ENCODE data around the gene DNAJC15.

DNA sequence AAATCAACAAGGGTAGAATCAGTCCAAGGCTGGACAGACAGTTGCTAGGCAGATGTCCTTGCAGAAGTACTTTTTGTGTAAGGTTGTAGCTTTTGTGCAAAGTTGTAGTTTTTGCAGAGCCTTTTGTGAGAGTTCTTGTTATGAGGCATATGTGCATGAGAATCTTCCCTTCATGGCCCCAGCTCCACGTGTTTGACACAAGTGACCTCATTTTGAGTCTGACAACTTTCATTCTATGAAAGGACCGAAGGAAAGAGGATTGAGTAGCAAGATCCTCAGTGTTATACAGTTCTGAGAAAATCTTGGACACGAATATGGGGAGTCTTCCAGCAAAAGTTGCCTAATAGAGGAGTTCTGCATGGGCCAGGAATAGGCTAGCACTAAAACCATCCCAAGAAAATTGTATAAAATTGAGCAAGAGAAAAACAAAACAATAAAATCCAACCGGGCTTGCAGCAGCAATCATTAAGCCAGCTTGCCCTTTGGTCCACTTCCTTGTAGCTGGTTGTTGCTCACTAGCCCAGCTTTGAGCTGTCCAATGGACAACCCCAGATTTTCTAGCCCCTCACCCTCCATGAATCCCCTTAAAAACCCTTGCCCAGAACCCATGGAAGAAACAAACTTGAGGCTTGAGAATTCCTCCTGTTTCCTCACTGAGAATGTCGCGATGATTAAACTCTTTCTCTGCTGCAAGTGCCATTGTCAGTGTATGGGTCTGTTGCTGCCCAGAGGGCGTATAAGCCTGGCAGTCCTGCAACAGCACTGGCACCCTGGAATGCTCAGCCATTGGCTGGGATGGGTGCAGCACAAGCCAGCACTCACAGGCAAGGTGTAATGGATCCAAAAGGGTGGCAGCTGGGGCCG is 37.8 kb upstream of the DNAJC15 start:
- TF ChIP-seq, protein P1, sequence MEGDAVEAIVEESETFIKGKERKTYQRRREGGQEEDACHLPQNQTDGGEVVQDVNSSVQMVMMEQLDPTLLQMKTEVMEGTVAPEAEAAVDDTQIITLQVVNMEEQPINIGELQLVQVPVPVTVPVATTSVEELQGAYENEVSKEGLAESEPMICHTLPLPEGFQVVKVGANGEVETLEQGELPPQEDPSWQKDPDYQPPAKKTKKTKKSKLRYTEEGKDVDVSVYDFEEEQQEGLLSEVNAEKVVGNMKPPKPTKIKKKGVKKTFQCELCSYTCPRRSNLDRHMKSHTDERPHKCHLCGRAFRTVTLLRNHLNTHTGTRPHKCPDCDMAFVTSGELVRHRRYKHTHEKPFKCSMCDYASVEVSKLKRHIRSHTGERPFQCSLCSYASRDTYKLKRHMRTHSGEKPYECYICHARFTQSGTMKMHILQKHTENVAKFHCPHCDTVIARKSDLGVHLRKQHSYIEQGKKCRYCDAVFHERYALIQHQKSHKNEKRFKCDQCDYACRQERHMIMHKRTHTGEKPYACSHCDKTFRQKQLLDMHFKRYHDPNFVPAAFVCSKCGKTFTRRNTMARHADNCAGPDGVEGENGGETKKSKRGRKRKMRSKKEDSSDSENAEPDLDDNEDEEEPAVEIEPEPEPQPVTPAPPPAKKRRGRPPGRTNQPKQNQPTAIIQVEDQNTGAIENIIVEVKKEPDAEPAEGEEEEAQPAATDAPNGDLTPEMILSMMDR (conservative IDR thresholded peaks at IDR 0.05 in 1 of 2, IDR thresholded peaks at IDR 0.05 in 1 of 2; ENCODE audit: low read depth in 1 of 2, low read length in 2 of 2): no peak
- no peak for TF ChIP-seq EZH2 (IDR thresholded peaks at IDR 0.05; ENCODE audit: low read length, missing control alignments)

All from fibroblast of lung (primary cell).